Body of pancreas (tissue), 4 donors: ENCODE results near the gene SELENOO.

Experiments used
- CTCF ChIP-seq, 7 experiments: fragments of 450-650 bp in 4 of 7; fragments of 200-600 bp in 3 of 7; sonication (generic) in 3 of 7; IDR thresholded peaks; one replicate each; pipeline ENCODE4 v1.5.1; 2016 to 2019; ENCODE audit warnings: antibody characterized with exemption in 7 of 7
- POLR2A ChIP-seq, 3 donors: fragments of 450-650 bp; IDR thresholded peaks; one replicate each; pipeline ENCODE4 v1.6.1; 2016; ENCODE audit warnings: antibody characterized with exemption in 3 of 3, mild to moderate bottlenecking in 2 of 3

GRCh38 chr22:50197000-50197800 is 3.6 kb upstream of the SELENOO start:
- TF ChIP-seq CTCF (IDR thresholded peaks at IDR 0.05) = no peak
- TF ChIP-seq POLR2A (IDR thresholded peaks at IDR 0.05) = no peak
